Thoracic aorta (tissue), 2 donors: Measurements from ENCODE around the gene ANKRD28. TPM values are rescaled to one million over a fixed set of nuclear protein-coding genes. Genes with fewer than 3 reads are reported as not detected.

ENCODE experiments used
- ATAC-seq: fragments of 150-250 bp; one replicate; pipeline ENCODE4 v1.8.0; 2017; ENCODE audit warnings: low read depth; ENCODE audit not compliant: insufficient number of reproducible peaks, low FRiP score
- DNase-seq: peaks from one replicate; pipeline ENCODE4 v3.0.0-alpha.2; 2020; ENCODE audit warnings: low spot score
- H3K27ac ChIP-seq, 2 donors: fragments of 200-600 bp; sonication (generic); 1 replicate in 1 of 2; 2 replicates in 1 of 2; pipeline ENCODE4 v1.5.1; 2016; ENCODE audit warnings: mild to moderate bottlenecking in 2 of 2, moderate library complexity in 2 of 2
- H3K27me3 ChIP-seq: fragments of 200-600 bp; sonication (generic); replicated peaks from 2 replicates; pipeline ENCODE4 v1.6.0; 2016; ENCODE audit warnings: mild to moderate bottlenecking; ENCODE audit not compliant: insufficient read depth
- H3K36me3 ChIP-seq: fragments of 200-600 bp; sonication (generic); one replicate; pipeline ENCODE4 v1.5.1; 2016
- H3K4me1 ChIP-seq, 2 donors: fragments of 200-600 bp; sonication (generic); 1 replicate in 1 of 2; 2 replicates in 1 of 2; pipeline versions ENCODE4 v1.5.1 to v1.6.0; 2016; ENCODE audit warnings: low read depth in 2 of 2, mild to moderate bottlenecking in 1 of 2; ENCODE audit not compliant: control insufficient read depth in 1 of 2
- H3K4me3 ChIP-seq: fragments of 200-600 bp; sonication (generic); 2 replicates; pipeline ENCODE4 v1.5.1; 2016; ENCODE audit warnings: mild to moderate bottlenecking
- H3K9me3 ChIP-seq: fragments of 200-600 bp; sonication (generic); 2 replicates; pipeline ENCODE4 v1.5.1; 2016
- total RNA-seq, 2 donors: library from RNA; depleted of rRNA; stranded (reverse); fragments of >200 nt; gene quantifications; one replicate each; pipeline versions ENCODE4 v1.1.0 to v1.2.3, GENCODE V29; 2016
- TF ChIP-seq, protein P1 (sequence below): fragments of 200-600 bp; sonication (generic); IDR thresholded peaks from one replicate; pipeline ENCODE4 v1.5.1; 2019; ENCODE audit warnings: antibody characterized with exemption

ANKRD28 gene
- total RNA-seq, 2 donors from 2014 or later, result 42.5 to 60.2 TPM

DNA sequence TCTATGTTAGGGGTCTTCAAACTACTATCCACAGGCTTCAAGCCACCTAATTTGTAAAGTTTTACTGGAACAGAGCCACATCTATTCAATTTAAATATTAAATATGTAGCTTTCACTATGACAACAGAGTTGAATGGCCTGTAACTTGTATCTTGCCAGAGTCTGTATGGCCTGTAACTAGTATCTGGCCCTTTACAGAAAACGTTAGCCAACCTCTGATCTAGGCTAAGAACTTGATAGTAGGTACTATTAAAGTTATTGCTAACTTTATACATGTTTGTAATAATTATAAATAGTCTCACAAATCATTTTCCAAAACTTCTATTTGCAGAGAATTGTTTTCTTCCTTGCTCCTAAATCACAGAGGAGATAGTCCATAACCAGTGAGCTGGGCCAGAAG, 40.0 kb downstream of the ANKRD28 start:
- Histone ChIP-seq H3K9me3 (no peaks in the 10 kb centered on the region), H3K27me3 (no peaks in the 10 kb centered on the region), H3K36me3 (no peaks in the 10 kb centered on the region), H3K4me3 (no peak overlapping the region), H3K4me1 (peaks cover 3 to 33% of the 10 kb centered on the region in 2 donors), H3K27ac (no peak overlapping the region)
- DNase-seq (no peak), ATAC-seq (no peak)
- TF ChIP-seq, protein P1, sequence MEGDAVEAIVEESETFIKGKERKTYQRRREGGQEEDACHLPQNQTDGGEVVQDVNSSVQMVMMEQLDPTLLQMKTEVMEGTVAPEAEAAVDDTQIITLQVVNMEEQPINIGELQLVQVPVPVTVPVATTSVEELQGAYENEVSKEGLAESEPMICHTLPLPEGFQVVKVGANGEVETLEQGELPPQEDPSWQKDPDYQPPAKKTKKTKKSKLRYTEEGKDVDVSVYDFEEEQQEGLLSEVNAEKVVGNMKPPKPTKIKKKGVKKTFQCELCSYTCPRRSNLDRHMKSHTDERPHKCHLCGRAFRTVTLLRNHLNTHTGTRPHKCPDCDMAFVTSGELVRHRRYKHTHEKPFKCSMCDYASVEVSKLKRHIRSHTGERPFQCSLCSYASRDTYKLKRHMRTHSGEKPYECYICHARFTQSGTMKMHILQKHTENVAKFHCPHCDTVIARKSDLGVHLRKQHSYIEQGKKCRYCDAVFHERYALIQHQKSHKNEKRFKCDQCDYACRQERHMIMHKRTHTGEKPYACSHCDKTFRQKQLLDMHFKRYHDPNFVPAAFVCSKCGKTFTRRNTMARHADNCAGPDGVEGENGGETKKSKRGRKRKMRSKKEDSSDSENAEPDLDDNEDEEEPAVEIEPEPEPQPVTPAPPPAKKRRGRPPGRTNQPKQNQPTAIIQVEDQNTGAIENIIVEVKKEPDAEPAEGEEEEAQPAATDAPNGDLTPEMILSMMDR, result no peak

GRCh38 chr3:15756505-15756904, 41.3 kb downstream of the ANKRD28 start:
- ATAC-seq (no peak), DNase-seq (no peak)
- Histone ChIP-seq H3K4me1 (peaks cover 5 to 39% of the 10 kb centered on the region in 2 donors), H3K27me3 (no peaks in the 10 kb centered on the region), H3K4me3 (no peak overlapping the region), H3K36me3 (no peaks in the 10 kb centered on the region), H3K9me3 (no peaks in the 10 kb centered on the region), H3K27ac (no peak overlapping the region)
- TF ChIP-seq, protein P1, result no peak

- H3K27me3 ChIP-seq, result no peaks in the 10 kb centered on the region
- no peaks in the 10 kb centered on the region for H3K36me3 ChIP-seq
- TF ChIP-seq, protein P1, result no peak
- no peaks in the 10 kb centered on the region for H3K9me3 ChIP-seq
- H3K4me1 ChIP-seq, result peaks cover 5 to 39% of the 10 kb centered on the region in 2 donors
- no peak overlapping the region for H3K27ac ChIP-seq
- DNase-seq (no peak), ATAC-seq (no peak)
- no peak overlapping the region for H3K4me3 ChIP-seq
Measured at GRCh38 chr3:15755780-15756179, 42.0 kb downstream of the ANKRD28 start.

DNA sequence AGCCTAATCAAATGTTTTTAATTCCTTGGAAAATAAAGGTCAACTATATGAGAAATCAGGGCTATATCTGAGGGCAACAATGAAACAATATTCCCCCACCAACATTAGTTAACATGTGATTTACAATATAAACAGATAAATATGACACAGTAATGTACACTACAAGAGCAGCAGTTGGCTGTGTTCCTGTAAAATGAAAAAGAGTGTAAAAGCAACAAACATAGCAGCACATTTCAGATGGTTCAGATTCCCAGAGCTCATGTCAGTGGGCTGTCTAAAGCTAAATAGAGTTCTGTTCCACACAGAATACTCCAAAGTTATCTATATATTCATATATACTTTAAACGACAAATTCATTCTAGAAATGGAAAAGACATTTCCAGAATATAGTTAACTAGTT, 42.6 kb downstream of the ANKRD28 start:
- no peak overlapping the region for H3K4me3 ChIP-seq
- H3K9me3 ChIP-seq, result no peaks in the 10 kb centered on the region
- DNase-seq (no peak), ATAC-seq (no peak)
- H3K27ac ChIP-seq, result no peak overlapping the region
- TF ChIP-seq, protein P1, result no peak
- H3K36me3 ChIP-seq, result no peaks in the 10 kb centered on the region
- peaks cover 5 to 35% of the 10 kb centered on the region in 2 donors for H3K4me1 ChIP-seq
- no peaks in the 10 kb centered on the region for H3K27me3 ChIP-seq

- H3K27me3 ChIP-seq, result no peaks in the 10 kb centered on the region
- ATAC-seq (no peak), DNase-seq (no peak)
- H3K36me3 ChIP-seq, result no peaks in the 10 kb centered on the region
- peaks cover 5 to 30% of the 10 kb centered on the region in 2 donors for H3K4me1 ChIP-seq
- H3K4me3 ChIP-seq, result no peak overlapping the region
- H3K27ac ChIP-seq, result no peak overlapping the region
- TF ChIP-seq, protein P1, result no peak
- H3K9me3 ChIP-seq, result no peaks in the 10 kb centered on the region
Measured at GRCh38 chr3:15754047-15754446, 43.7 kb downstream of the ANKRD28 start.
